NCI-H187 (cell line): ENCODE results near the gene MAPK12.

Experiments
- DNase-seq, 2 experiments: peaks; one replicate each; lab custom pipeline; 2025; lab: John Stamatoyannopoulos, UW

The MAPK12 gene

GRCh38 chr22:50232481-50233151 lies 28.9 kb downstream of the MAPK12 start:
- DNase-seq: no peak

- DNase-seq: no peak
Measured at GRCh38 chr22:50229370-50229769, 32.1 kb downstream of the MAPK12 start.

- DNase-seq: no peak
Measured at GRCh38 chr22:50228366-50228765, 33.1 kb downstream of the MAPK12 start.

GRCh38 chr22:50227579-50228215 lies 33.8 kb downstream of the MAPK12 start:
- no peak for DNase-seq

GRCh38 chr22:50226875-50227165 lies 34.7 kb downstream of the MAPK12 start:
- DNase-seq: no peak

- DNase-seq: no peak
Measured at GRCh38 chr22:50226063-50226874, 35.2 kb downstream of the MAPK12 start.

GRCh38 chr22:50225200-50225969 lies 36.1 kb downstream of the MAPK12 start:
- no peak for DNase-seq

- DNase-seq: no peak
Measured at GRCh38 chr22:50224071-50224470, 37.4 kb downstream of the MAPK12 start.

GRCh38 chr22:50222508-50222907 lies 39.0 kb downstream of the MAPK12 start:
- DNase-seq: no peak

- no peak for DNase-seq
Measured at GRCh38 chr22:50221410-50222300, 39.8 kb downstream of the MAPK12 start.

GRCh38 chr22:50220603-50221409 lies 40.7 kb downstream of the MAPK12 start:
- no peak for DNase-seq

GRCh38 chr22:50219800-50220602 lies 41.5 kb downstream of the MAPK12 start:
- no peak for DNase-seq

- no peak for DNase-seq
Measured at GRCh38 chr22:50218996-50219727, 42.3 kb downstream of the MAPK12 start.

- DNase-seq: no peak
Measured at GRCh38 chr22:50218153-50218995, 43.1 kb downstream of the MAPK12 start.

- no peak for DNase-seq
Measured at GRCh38 chr22:50217543-50218152, 43.8 kb downstream of the MAPK12 start.

GRCh38 chr22:50216684-50217520 lies 44.6 kb downstream of the MAPK12 start:
- DNase-seq: no peak
